ENCODE data around the gene NOTCH1.

DNA sequence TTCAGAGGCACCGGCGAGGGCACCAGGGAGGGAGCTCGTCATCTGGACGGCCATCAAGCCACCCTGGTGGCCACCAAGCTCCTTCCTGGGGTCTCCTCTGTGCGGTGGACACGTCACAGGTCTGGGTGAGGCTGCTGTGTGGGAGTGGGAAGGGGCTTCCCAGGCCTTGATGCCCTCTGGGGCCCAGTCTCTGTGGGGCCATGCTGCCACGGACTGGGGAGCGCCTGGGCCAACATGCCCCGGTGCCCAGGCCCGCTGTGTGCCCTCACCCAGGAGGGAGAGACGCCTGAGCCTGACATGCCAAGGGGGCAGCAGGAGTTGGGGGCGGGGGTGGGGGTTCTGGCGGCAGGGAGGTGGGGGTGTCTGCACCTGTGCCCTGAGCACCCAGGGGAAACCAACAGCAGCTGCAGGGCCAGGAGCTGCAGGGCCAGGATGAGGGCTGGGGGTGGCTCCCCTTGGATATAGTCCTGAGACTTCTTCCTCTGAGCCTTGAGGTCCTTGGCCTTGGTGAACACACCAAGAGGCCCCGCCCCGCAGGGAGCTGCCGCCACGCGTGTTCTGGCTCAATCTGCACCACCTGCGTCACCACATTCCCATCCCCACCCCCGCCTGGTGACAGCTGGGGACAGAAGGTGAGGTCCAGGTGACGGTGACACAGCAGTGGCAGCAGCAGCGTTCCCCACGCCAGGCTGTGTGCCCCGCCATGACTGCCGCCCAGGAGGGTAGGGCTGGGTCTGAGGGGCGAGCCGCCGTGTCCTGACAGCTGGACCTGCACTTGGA, 47.7 kb downstream of the NOTCH1 start:
- TF ChIP-seq GATA2 (IDR thresholded peaks at IDR 0.05; ENCODE audit: low read depth, low read length) = no peak
- no peak for TF ChIP-seq GATA3 (IDR thresholded peaks at IDR 0.05; ENCODE audit: low read depth, low read length)
